ENCODE measurements around the gene NR2E1.

The NR2E1 gene

DNA sequence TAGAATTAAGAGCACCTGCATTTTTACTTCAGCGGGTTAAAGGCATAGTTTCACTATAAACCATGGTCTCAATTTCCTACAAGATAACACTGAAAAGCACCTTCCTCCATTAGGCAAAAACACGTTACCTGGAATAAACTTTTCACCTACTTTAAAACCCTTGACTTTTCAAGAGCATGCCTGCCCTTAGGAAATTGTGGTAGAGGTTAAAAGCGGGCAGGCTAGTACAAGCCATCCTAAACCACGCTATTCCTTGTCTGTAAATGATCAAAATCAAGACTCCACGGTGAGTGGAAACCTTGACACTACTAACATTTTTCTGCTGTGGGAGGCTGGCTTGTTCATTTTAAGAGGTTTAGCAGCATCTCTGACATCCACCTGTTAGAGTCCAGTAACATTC, 43.9 kb downstream of the NR2E1 start:
- no peak for DNase-seq (ENCODE audit: low read depth in 2 of 2)

DNA sequence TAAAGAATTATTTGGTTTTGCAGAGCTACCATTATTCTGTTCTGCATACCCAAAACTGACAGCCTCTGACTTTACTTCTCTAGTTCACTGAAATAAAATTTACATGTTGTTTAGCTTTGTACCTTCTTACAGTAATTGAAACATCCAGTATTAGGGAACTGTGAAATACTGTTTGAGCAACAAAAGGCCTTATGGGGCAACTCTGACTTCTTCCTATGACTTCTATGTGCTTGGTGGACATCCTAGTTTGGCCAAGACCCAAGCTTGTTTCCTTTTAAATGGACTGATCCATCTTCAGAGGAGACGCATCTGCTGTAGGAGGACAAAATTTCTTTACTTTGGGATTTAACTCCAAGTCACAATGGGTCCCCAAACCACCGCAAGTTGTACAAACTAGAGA, 44.7 kb downstream of the NR2E1 start:
- no peak for DNase-seq (ENCODE audit: low read depth in 2 of 2)

DNA sequence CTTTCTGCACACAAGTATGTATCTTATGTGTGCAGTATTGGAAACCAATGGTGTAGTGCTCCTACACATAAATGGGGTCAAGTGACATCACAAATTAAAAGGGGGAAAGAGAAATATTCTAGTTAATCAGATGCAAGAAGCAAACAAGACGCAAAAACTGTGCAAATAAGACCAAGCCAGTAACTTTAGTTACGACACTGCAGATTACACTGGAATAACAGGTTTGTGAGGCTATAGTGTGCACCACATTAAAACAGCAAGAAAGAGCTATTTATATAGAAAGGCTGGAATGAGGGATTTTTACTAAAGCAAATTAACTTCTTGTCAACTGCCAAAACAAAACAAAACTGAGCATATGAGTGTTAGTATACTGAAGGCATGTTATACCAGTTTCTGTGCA, 45.8 kb downstream of the NR2E1 start:
- no peak for DNase-seq (ENCODE audit: low read depth in 2 of 2)

DNA sequence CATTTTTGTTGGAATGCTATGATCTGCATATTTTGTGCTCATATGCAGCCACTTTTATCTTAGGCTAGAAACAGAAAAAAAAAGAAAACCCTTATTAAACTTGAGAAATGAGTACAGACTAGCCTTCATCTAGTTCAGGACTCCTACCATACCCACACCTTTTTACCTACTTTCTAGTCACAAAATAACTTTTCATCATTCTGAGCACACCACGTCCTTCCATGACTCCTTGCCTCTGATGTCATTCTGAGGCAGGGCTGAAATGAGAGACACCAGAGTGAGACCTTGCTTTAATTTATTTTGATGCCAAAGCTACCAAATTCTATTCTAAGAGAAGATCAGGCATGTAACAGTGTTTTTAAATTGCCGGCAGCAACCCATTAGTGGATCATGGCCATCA, 56.2 kb downstream of the NR2E1 start:
- no peak for DNase-seq (ENCODE audit: low read depth in 2 of 2)

DNA sequence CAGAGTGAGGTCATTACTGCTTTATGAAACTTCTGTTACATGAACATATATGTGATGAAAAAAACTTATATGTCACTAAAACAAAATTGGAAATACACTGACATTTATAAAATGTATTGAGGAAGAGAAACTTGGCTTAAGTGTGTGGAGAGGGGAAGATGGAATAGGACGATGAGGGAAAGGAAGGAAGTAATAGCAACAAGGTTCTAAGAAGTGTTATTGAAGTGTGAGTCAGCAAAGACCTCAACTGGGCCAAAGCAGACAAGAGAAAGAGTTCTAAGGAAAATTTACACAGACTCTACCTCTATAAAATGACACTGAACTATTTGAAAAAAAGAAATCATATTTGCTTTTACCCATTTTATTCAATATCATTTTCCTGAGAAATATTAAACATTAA, 56.7 kb downstream of the NR2E1 start:
- DNase-seq (ENCODE audit: low read depth in 2 of 2) = no peak

DNA sequence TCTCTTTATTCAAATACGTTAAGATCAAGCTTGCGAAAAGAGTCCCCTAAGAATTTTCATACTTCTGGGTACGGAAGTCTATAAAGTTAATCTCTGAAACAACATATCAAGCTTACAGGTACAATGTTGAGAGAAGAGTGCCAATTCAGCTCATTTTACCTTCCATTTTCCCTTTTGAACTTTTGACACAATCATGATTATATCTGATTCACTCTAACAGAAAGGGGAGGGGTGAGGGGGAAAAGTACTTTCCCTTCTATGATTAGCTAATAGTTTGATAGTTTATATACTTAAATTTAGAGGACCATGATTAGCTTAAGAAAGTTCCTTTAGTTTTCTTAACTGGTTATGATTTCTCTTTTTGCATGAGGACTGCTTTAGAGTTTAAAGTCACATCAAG, 61.5 kb downstream of the NR2E1 start:
- DNase-seq (ENCODE audit: low read depth in 2 of 2) = no peak

DNA sequence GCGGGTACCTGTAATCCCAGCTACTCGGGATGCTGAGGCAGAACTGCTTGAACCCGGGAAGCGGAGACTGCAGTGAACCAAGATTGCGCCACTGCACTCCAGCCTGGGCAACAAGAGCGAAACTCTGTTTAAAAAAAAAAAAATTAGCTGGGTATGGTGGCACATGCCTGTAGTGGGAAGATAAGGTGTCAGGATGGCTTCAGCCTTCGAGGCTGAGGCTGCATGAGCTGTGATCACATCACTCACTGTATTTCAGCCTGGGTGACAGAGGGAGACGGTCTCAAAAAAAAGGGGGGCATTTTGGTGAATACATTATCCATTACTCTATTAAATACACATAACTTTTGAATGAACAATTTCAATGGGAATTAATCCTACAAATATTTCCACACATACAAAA, 62.6 kb downstream of the NR2E1 start:
- DNase-seq (ENCODE audit: low read depth in 2 of 2) = no peak

GRCh38 chr6:108235127-108235526, 69.3 kb downstream of the NR2E1 start:
- no peak for DNase-seq (ENCODE audit: low read depth in 2 of 2)

DNA sequence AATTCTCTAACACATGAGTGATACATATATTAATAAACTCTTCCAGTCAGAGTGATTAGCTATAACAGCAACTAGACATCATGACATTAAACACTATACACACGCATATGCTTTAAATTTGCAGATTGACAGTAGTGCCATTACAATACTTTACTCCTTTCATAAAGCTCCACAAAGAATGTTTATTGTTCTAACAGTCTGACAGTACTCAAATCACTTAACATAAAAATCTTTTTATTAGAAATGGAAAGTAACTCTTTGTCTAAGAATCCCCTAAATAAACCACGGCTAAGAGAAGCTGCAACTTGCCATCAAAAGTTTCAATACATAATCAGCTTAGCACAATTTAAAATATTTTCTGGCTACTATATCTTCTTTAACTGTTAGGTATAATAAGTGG, 71.0 kb downstream of the NR2E1 start:
- DNase-seq (ENCODE audit: low read depth in 2 of 2) = no peak

- no peak for DNase-seq (ENCODE audit: low read depth in 2 of 2)
These were observed 72.5 kb downstream of the NR2E1 start for GRCh38 chr6:108238322-108238721.
